ENCODE results near the gene LAYN.

DNA sequence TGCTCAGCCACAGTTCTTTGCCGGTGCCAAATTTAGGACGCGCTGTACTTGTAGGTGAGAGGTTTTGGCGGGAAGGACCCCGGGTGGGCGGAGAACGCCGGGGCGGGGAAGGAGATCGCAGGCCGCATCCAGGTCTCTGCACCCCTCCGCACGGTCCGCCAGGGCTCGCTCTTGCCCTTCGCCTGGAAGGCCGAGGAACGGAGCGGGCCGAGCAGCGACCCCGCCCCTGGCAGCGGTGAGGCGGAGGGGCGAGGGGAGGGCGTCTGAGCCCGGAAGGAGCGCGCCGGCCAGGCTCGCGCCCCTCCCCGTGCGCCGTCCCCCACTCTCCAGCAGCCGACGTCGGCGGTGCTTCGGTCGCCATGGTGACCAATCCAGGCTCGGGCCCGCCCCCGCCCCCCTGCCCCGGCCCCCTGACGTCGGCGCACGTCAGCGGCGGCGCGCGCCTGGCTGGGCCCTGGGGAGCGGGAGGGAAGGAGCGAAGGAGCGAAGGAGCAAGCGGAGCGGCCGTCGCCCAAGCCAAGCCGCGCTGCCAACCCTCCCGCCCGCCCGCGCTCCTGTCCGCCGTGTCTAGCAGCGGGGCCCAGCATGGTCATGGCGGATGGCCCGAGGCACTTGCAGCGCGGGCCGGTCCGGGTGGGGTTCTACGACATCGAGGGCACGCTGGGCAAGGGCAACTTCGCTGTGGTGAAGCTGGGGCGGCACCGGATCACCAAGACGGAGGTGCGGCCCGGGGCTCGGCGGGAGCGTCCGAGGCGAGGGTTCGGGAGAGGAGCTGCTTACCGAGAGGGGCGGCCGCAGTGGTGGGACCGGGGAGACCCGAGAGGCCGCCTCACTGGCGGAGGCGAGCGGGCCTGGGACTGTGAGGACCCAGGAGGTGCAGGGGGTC is 61.7 kb downstream of the LAYN start, which contains the start of gene SIK2:
- TF ChIP-seq POLR2AphosphoS5 (IDR thresholded peaks at IDR 0.05) (peak; percentile 75), POLR2A (IDR thresholded peaks at IDR 0.05) (peak; percentile 53)
- TF ChIP-seq, protein P1, sequence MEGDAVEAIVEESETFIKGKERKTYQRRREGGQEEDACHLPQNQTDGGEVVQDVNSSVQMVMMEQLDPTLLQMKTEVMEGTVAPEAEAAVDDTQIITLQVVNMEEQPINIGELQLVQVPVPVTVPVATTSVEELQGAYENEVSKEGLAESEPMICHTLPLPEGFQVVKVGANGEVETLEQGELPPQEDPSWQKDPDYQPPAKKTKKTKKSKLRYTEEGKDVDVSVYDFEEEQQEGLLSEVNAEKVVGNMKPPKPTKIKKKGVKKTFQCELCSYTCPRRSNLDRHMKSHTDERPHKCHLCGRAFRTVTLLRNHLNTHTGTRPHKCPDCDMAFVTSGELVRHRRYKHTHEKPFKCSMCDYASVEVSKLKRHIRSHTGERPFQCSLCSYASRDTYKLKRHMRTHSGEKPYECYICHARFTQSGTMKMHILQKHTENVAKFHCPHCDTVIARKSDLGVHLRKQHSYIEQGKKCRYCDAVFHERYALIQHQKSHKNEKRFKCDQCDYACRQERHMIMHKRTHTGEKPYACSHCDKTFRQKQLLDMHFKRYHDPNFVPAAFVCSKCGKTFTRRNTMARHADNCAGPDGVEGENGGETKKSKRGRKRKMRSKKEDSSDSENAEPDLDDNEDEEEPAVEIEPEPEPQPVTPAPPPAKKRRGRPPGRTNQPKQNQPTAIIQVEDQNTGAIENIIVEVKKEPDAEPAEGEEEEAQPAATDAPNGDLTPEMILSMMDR (IDR thresholded peaks at IDR 0.05) = peak; percentile 86 to 99 (median 95)
